Osteocyte (in vitro differentiated cells): ENCODE measurements around the gene ZNF618. TPM values are rescaled to one million over a fixed set of nuclear protein-coding genes. Genes with fewer than 3 reads are reported as not detected.

Experiments used
- DNase-seq: peaks from one replicate; pipeline ENCODE4 v3.0.0; 2021; ENCODE audit warnings: mixed read lengths; ENCODE audit not compliant: unreplicated experiment; ENCODE audit errors: extremely low spot score
- H3K27ac Mint-ChIP-seq: one replicate; pipeline ENCODE4 v1.8.0; 2021; ENCODE audit warnings: mild to moderate bottlenecking, mixed read lengths; ENCODE audit not compliant: unreplicated experiment
- H3K27me3 Mint-ChIP-seq: one replicate; pipeline ENCODE4 v1.8.0; 2021; ENCODE audit warnings: mixed read lengths; ENCODE audit not compliant: unreplicated experiment
- H3K36me3 Mint-ChIP-seq: one replicate; pipeline ENCODE4 v1.8.0; 2021; ENCODE audit warnings: mixed read lengths; ENCODE audit not compliant: unreplicated experiment
- H3K4me1 Mint-ChIP-seq: one replicate; pipeline ENCODE4 v1.8.0; 2021; ENCODE audit warnings: mixed read lengths; ENCODE audit not compliant: unreplicated experiment
- H3K4me3 Mint-ChIP-seq: one replicate; pipeline ENCODE4 v1.8.0; 2021; ENCODE audit warnings: mild to moderate bottlenecking, moderate library complexity, mixed read lengths; ENCODE audit not compliant: unreplicated experiment
- H3K9me3 Mint-ChIP-seq: one replicate; pipeline ENCODE4 v1.8.0; 2021; ENCODE audit warnings: mixed read lengths; ENCODE audit not compliant: unreplicated experiment
- total RNA-seq: library from RNA; stranded (reverse); gene quantifications from 2 replicates; pipeline ENCODE4 v1.2.1, GENCODE V29; 2021
- TF ChIP-seq, protein P1 (sequence below): fragments of 200-600 bp; sonication (generic); IDR thresholded peaks from 2 replicates; pipeline ENCODE4 v1.5.0; 2021; ENCODE audit warnings: antibody characterized with exemption, mild to moderate bottlenecking, moderate library complexity

The ZNF618 gene
- total RNA-seq, 1 donor from 2014 or later = 36.8 TPM

DNA sequence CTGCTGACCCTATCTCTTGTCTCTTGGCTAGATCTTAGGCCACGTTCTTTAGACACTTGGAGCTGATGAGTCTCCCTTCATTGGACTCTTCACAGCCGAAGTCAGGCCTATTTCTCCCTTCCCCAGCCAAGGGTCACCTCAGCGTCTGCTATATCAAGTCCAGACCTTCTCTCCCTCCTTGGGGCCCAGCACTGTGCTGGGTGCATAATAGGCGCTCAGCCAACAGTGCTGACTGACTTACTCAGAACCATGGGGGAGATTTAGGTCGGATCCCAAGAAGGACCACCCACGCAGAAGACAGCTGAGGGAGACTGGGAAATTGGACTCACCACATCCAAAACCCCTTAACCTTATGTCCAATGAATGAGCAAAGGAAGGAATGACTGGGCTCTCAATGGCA lies 207.6 kb downstream of the ZNF618 start:
- H3K27ac Mint-ChIP-seq = no peak overlapping the region

DNA sequence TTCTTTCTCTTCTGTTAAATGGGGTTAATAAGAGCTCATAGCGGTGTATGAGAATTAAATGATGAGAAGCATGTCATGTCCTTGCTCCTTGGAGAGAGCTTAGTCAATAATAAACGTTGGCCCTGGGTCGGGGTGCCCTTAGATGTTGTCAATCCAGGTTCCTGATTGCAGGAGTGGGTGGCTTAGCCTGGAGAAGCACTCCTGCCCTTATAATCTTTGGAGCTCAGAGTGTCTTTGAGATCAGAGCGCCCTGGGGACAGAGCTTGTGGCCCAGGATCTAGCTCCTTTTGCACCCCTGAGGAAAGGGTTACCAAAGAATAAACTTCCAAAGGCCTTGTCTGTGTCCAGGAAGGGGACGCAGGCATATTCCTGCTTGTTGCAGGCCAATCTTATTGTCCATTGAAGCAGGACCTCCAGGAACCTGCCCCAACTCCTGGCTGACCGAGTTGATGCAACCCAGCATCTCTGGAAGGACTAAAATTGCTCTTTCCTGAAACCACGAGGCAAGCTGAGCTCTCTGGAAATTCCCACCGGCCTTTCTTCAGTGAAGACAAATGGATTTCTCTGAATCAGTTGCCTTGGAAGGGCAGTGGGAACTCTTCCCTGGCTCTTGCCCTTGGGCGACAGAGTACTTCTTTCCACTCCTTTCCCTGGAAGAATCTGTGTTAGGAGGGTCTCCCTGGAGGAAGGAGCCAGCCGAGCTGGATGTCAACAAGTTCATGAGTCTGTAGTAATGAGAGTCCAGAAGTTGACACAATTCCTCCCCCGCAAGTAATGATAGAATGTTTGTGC lies 208.4 kb downstream of the ZNF618 start:
- Mint-ChIP-seq H3K4me3 (no peak overlapping the region), H3K4me1 (peaks cover 3% of the 10 kb centered on the region), H3K27ac (no peak overlapping the region), H3K36me3 (no peaks in the 10 kb centered on the region), H3K9me3 (no peaks in the 10 kb centered on the region), H3K27me3 (peaks cover 9% of the 10 kb centered on the region)
- TF ChIP-seq, protein P1, sequence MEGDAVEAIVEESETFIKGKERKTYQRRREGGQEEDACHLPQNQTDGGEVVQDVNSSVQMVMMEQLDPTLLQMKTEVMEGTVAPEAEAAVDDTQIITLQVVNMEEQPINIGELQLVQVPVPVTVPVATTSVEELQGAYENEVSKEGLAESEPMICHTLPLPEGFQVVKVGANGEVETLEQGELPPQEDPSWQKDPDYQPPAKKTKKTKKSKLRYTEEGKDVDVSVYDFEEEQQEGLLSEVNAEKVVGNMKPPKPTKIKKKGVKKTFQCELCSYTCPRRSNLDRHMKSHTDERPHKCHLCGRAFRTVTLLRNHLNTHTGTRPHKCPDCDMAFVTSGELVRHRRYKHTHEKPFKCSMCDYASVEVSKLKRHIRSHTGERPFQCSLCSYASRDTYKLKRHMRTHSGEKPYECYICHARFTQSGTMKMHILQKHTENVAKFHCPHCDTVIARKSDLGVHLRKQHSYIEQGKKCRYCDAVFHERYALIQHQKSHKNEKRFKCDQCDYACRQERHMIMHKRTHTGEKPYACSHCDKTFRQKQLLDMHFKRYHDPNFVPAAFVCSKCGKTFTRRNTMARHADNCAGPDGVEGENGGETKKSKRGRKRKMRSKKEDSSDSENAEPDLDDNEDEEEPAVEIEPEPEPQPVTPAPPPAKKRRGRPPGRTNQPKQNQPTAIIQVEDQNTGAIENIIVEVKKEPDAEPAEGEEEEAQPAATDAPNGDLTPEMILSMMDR = no peak
- peak; percentile 63 for DNase-seq

More for the DNA sequence above, 207.6 kb downstream of the ZNF618 start:
- no peaks in the 10 kb centered on the region for H3K36me3 Mint-ChIP-seq
- H3K27me3 Mint-ChIP-seq = peaks cover 7% of the 10 kb centered on the region
- peaks cover 3% of the 10 kb centered on the region for H3K4me1 Mint-ChIP-seq
- TF ChIP-seq, protein P1 = no peak
- no peaks in the 10 kb centered on the region for H3K9me3 Mint-ChIP-seq
- DNase-seq = peak; percentile 27
- no peak overlapping the region for H3K4me3 Mint-ChIP-seq

DNA sequence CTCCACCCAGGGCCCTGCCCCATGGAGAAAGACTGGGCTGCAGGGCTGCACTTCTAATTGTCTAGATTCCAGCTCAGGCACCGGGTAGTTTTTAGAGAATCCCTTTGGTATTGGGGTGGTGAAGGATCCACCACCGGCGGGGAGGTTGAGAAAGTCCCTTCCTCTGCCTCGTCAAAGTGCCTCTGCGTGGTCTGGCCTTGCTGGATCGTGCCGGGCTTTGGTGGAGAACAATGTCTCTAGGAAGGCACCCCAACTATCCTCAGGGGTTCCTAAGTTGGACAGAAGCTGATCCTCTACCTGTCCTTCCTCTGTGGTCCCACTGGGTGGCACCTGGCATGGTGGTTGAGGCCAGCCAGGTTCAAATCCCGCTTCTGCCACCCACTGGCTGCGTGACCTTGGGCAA lies 209.3 kb downstream of the ZNF618 start:
- Mint-ChIP-seq H3K27me3 (peaks cover 6% of the 10 kb centered on the region), H3K36me3 (no peaks in the 10 kb centered on the region), H3K4me3 (no peak overlapping the region), H3K9me3 (no peaks in the 10 kb centered on the region), H3K4me1 (peaks cover 3% of the 10 kb centered on the region), H3K27ac (no peak overlapping the region)
- TF ChIP-seq, protein P1 = no peak
- DNase-seq = no peak

DNA sequence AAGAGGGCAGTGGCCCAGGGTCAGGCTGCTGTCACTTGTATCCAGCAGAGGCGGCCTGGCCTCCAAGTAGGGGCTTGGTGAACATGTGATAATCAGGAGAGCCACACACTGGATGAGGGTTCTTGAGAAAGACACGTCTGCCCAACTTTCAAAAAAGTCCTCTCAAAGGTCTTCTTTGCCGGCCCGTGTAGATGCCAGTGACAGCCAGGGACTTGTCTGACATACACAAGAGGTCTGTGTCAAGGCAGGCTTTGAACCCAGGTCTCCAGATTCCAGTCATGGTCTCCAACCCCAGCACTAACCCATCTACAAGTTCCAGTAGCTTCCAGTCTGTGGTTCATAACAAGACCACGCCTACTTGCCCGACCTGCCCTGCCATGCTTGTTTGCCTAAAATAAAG lies 209.9 kb downstream of the ZNF618 start:
- Mint-ChIP-seq H3K27ac (no peak overlapping the region), H3K27me3 (peaks cover 8% of the 10 kb centered on the region), H3K36me3 (no peaks in the 10 kb centered on the region), H3K4me3 (no peak overlapping the region), H3K9me3 (no peaks in the 10 kb centered on the region), H3K4me1 (peaks cover 3% of the 10 kb centered on the region)
- TF ChIP-seq, protein P1 = no peak
- DNase-seq = peak; percentile 48

DNA sequence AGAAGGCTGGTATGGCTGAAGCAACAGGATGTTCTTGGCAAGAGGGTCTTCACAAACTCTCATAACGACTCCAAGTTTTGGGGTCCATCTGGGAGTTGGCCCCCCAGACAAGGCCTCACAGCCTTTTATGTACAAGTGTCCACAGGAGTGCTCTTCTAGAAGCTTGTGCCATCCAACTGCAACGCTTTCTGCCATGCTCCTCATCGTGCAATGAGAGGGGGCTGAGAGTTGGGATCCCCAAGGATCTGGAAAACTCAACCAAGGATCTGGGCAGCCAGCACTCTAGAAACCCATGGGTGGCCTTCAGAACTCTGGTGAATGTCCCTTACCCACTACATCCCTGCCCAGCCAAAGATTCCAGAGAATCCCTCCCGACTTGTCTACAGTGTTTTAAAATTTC lies 210.5 kb downstream of the ZNF618 start:
- no peaks in the 10 kb centered on the region for H3K36me3 Mint-ChIP-seq
- no peaks in the 10 kb centered on the region for H3K9me3 Mint-ChIP-seq
- peak; percentile 66 for DNase-seq
- peaks cover 3% of the 10 kb centered on the region for H3K4me1 Mint-ChIP-seq
- peaks cover 8% of the 10 kb centered on the region for H3K27me3 Mint-ChIP-seq
- H3K27ac Mint-ChIP-seq = no peak overlapping the region
- TF ChIP-seq, protein P1 = no peak
- no peak overlapping the region for H3K4me3 Mint-ChIP-seq
